ENCODE results near the gene PCYOX1L. TPM values are rescaled to one million over a fixed set of nuclear protein-coding genes. Genes with fewer than 3 reads are reported as not detected.

Gene PCYOX1L
- total and polyA plus RNA-seq, 2 of the 8 experiments (the other 6 are each of a cell fraction or from before 2014, with no cell fraction given), result 6.8 to 17.2 TPM

- Histone ChIP-seq H3K4ac (replicated peaks; ENCODE audit: insufficient read length, low read depth, low read length) (no peak overlapping the region), H3K14ac (ENCODE audit: insufficient read length) (no peak overlapping the region), H3K9me3 (ENCODE audit: insufficient read depth in 2 of 2, low read depth in 1 of 2, low read length in 1 of 2) (no peaks in the 10 kb centered on the region), H2BK15ac (ENCODE audit: low read length) (no peak overlapping the region), H3K4me2 (ENCODE audit: insufficient read depth in 1 of 2, low read depth in 2 of 2, low read length in 2 of 2) (no peak overlapping the region), H3K56ac (replicated peaks; ENCODE audit: insufficient read length, low read depth, low read length) (no peak overlapping the region), H4K5ac (ENCODE audit: insufficient read length, low read depth, low read length) (no peak overlapping the region), H4K8ac (ENCODE audit: extremely low read depth, insufficient read depth, low read length) (no peak overlapping the region), H3K27me3 (replicated peaks in 1 of 4; ENCODE audit: control insufficient read depth in 3 of 4, extremely low read depth in 1 of 4, insufficient read depth in 3 of 4, low read length in 3 of 4) (no peaks in the 10 kb centered on the region), H3K79me1 (ENCODE audit: low read depth, low read length) (no peaks in the 10 kb centered on the region), H4K91ac (replicated peaks; ENCODE audit: insufficient read length, low read length) (no peak overlapping the region), H2AFZ (ENCODE audit: low read length) (no peak overlapping the region), H4K20me1 (replicated peaks in 1 of 2; ENCODE audit: control insufficient read depth in 1 of 2, insufficient read depth in 2 of 2, low read length in 2 of 2) (no peaks in the 10 kb centered on the region), H3K79me2 (ENCODE audit: control insufficient read depth in 1 of 2, insufficient read depth in 2 of 2, low read length in 2 of 2) (no peaks in the 10 kb centered on the region), H2AK5ac (ENCODE audit: low read depth, low read length) (no peak overlapping the region), H3K4me3 (ENCODE audit: extremely low read depth in 1 of 4, insufficient read depth in 2 of 4, low read depth in 3 of 4, low read length in 4 of 4) (no peak overlapping the region), H3K36me3 (ENCODE audit: control insufficient read depth in 2 of 4, insufficient read depth in 4 of 4, low read length in 3 of 4) (no peaks in the 10 kb centered on the region), H3K18ac (ENCODE audit: extremely low read depth, low read length) (no peak overlapping the region), H2BK120ac (replicated peaks; ENCODE audit: low read depth, low read length) (no peak overlapping the region), H2BK20ac (ENCODE audit: low read length) (no peak overlapping the region), H2BK5ac (ENCODE audit: low read depth, low read length) (no peak overlapping the region), H3K23ac (ENCODE audit: insufficient read length) (no peak overlapping the region), H2BK12ac (ENCODE audit: low read depth, low read length) (no peak overlapping the region), H3K27ac (ENCODE audit: low read depth, low read length) (no peak overlapping the region), H3K4me1 (replicated peaks in 1 of 4; ENCODE audit: control insufficient read depth in 3 of 4, insufficient read depth in 4 of 4, low read length in 3 of 4) (peaks cover 2 to 7% (median 4%) of the 10 kb centered on the region in 4 experiments), H3K23me2 (ENCODE audit: low read depth, low read length) (no peaks in the 10 kb centered on the region), H3K9ac (replicated peaks in 1 of 4; ENCODE audit: extremely low read depth in 1 of 4, low read depth in 3 of 4, low read length in 3 of 4) (no peak overlapping the region)
- FAIRE-seq (no peak), DNase-seq (ENCODE audit: low read depth in 1 of 2, low spot score in 2 of 2) (no peak)
- POLR2A ChIA-PET (ENCODE audit: partially characterized antibody), result interaction anchor here (0.9 to 1.1 kb wide), 3 partner anchors 67 to 75 kb away, joined by 3 read pairs; no protein-coding TSS in a partner anchor
- CTCF ChIA-PET (ENCODE audit: partially characterized antibody), result interaction anchor here (0.7 to 15.4 kb wide), 14 partner anchors 8 to 206 kb away, joined by 3 to 315 read pairs (median 5); no protein-coding TSS in a partner anchor
- 92% methylated on average over 8 of the region's 8 CpGs; no CpG with 5 or more reads in 1 of the 2 experiments for WGBS, 2 experiments (ENCODE audit: extremely low coverage in 1 of 2, insufficient coverage in 1 of 2, insufficient read length in 1 of 2, insufficient replicate concordance in 2 of 2, low coverage in 1 of 2, low lambda C conversion rate in 2 of 2, missing lambda C conversion rate in 1 of 2)
- TF ChIP-seq EZH2 (IDR thresholded peaks at IDR 0.05; ENCODE audit: low read depth, low read length, severe bottlenecking), result no peak
- no peak for TF ChIP-seq POLR2A (IDR thresholded peaks at IDR 0.05; ENCODE audit: control extremely low read depth in 1 of 2, low read depth in 2 of 2, low read length in 2 of 2)
- no peak for TF ChIP-seq ASH2L (IDR thresholded peaks at IDR 0.05; ENCODE audit: low read length)
- no peak for TF ChIP-seq RFX5 (IDR thresholded peaks at IDR 0.05; ENCODE audit: borderline replicate concordance, low read depth, low read length)
- no peak for TF ChIP-seq TAF7 (optimal IDR thresholded peaks at IDR 0.05; ENCODE audit: borderline replicate concordance, low read depth, low read length)
- no peak for TF ChIP-seq CBX5 (IDR thresholded peaks at IDR 0.05; ENCODE audit: low read depth, low read length)
- no peak for TF ChIP-seq SIRT6 (IDR thresholded peaks at IDR 0.05; ENCODE audit: low read length)
- no peak for TF ChIP-seq EGR1 (IDR thresholded peaks at IDR 0.05; ENCODE audit: borderline replicate concordance, low read depth, low read length)
- no peak for TF ChIP-seq RNF2 (IDR thresholded peaks at IDR 0.05; ENCODE audit: borderline replicate concordance, low read depth, low read length, missing control alignments, poor library complexity, severe bottlenecking)
- TF ChIP-seq E2F6 (IDR thresholded peaks at IDR 0.05), result no peak
- TF ChIP-seq SP2 (IDR thresholded peaks at IDR 0.05; ENCODE audit: low read length), result no peak
- TF ChIP-seq SAP30 (IDR thresholded peaks at IDR 0.05; ENCODE audit: insufficient read depth, insufficient replicate concordance, low read length), result no peak
Observed at GRCh38 chr5:149412783-149413476, 55.1 kb downstream of the PCYOX1L start.
